Transverse colon (tissue), 3 donors: Measurements from ENCODE around the gene NEXN.

ENCODE experiments used
- CTCF ChIP-seq, 5 experiments: fragments of 200-600 bp in 3 of 5; fragments of 450-650 bp in 2 of 5; sonication (generic) in 3 of 5; IDR thresholded peaks; 1 replicate in 2 of 5; 2 replicates in 3 of 5; pipeline ENCODE4 v1.5.1; 2016 to 2017; ENCODE audit warnings: antibody characterized with exemption in 5 of 5, inconsistent platforms in 3 of 5, mild to moderate bottlenecking in 2 of 5, moderate library complexity in 1 of 5
- EP300 ChIP-seq: sonication (generic); formaldehyde crosslinking; IDR thresholded peaks from one replicate; pipeline ENCODE4 v1.6.1; 2017; ENCODE audit warnings: antibody characterized with exemption, low read depth
- POLR2A ChIP-seq: fragments of 450-650 bp; IDR thresholded peaks from one replicate; pipeline ENCODE4 v1.6.1; 2016; ENCODE audit warnings: antibody characterized with exemption, mild to moderate bottlenecking, moderate library complexity

DNA sequence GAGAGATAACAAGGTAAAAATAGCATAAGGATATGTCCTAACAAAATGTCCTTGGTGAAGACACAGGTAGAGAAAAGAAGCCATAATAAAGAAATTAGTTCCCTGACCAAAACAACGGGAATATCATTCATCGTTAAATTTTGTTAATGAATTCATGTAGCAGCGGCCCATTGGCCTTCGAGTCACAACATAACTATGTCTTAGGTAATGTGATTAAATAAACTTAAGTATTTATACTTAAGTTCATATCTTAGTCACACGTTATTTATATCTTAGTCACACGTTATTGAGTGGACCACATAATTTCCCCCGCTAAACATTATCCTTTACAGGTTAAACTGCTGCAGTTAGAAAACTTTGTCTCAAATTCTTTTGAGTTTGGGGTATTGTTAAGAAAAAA is 1.2 kb downstream of the NEXN start:
- TF ChIP-seq CTCF (IDR thresholded peaks at IDR 0.05) = no peak
- no peak for TF ChIP-seq POLR2A
- TF ChIP-seq EP300 = no peak
